NCI-H2081 treated with DMSO at 0.1 percent for 48 hours (cell line): ENCODE data around the gene PRRC2C.
A peak's percentile ranks its signal among the peaks of the same experiment; 100 is the strongest.
"Not testable (repeated sequence)": the region's sequence is repeated elsewhere in the genome, so short reads cannot be mapped to it uniquely, and the experiment has no call there.

Experiments used
- DNase-seq: peaks from one replicate; lab custom pipeline; 2025; lab: John Stamatoyannopoulos, UW

The PRRC2C gene

DNA sequence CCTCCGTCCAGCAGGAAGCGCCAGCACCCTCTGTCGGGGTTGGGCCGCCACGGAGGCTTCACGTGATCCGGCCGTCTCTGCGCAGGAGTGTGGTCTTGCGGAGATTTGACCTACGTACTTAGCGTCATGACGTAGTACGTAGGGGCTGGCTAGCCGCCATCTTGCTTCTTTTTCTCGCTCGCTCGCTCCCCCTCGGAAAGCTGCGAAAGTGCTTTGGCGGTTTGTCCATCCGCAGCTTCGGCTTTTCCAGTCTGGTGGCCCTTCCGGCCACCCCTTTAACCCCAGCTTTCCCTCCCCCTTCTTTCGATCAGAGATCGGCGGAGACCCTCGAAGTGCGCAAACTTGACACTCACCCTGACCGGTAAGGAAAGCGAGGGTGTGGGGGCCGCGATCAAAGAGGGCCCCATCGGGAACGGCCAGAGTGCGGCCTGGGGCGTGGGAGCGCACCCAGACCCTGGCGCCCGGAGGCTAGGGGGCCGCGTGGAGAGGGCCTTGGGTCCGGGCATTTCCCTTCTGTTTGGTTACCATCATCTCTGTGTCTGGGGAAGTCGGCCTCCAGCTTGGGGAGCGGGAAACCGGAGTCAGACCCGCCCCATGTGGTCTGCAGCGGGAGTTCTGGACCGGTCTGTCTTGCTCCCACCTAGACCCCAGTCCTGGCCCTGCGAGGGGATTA, at the start of gene PRRC2C:
Gene PRRC2C, plus strand, starts transcription at position 156 of the 673 bp plus-strand sequence. CDS start 26,559 bp downstream, outside the sequence.
- peak; percentile 92 for DNase-seq

DNA sequence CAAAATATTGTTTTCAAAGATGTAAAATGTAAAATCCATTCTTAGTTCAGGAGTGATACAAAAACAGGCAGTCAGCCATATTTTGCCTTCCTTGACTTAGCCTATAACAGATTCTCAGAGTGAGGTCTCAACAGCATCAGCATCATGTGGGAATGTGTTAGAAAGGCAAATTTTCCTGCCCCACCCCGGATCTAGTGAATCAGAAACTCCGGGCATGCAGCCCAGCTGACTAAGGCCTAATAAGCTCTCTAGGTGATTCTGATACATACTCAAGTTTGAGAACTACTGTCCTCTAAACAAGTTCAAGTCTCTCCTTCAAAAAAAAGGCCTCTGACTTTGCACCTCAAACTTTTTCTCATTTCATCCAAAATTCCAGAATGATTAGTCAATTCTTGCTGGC, 46.9 kb upstream of the PRRC2C start:
- DNase-seq, result no peak

DNA sequence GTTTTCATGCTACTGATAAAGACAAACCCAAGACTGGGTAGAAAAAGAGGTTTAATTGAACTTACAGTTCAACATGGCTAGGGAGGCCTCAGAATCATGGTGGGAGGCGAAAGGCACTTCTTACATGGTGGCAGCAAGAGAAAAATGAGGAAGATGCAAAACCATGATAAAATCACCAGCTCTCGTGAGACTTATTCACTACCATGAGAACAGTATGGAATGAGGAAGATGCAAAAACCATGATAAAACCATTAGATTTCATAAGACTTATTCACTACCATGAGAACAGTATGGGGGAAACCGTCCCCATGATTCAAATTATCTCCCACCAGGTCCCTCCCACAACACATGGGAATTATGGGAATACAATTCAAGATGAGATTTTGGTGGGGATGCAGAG, 45.1 kb upstream of the PRRC2C start:
- DNase-seq, result not testable (repeated sequence)

DNA sequence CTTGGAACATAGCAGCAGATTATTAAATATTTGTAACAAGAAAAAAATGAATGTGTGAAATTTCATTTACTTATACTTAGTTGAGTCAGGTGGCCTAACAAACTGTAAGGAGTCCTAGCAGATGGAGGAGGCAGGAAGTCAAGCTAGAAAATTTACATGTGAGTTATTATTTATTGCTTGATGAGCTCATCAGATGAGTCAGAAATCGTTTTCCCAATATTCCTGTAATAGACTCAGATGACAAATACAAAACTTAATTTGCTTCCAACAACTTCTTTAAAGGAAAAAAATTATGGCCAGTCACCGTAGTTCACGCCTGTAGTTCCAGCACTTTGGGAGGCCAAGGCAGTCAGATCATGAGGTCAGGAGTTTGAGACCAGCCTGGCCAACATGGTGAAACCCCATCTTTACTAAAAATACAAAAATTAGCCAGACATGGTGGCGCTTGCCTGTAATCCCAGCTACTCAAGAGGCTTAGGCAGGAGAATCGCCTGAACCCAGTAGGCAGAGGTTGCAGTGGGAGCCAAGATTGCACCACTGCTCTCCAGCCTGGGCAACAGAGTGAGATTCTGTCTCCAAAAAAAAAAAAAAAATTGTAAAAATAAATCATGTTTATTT, 43.9 kb upstream of the PRRC2C start:
- DNase-seq, result not testable (repeated sequence)

DNA sequence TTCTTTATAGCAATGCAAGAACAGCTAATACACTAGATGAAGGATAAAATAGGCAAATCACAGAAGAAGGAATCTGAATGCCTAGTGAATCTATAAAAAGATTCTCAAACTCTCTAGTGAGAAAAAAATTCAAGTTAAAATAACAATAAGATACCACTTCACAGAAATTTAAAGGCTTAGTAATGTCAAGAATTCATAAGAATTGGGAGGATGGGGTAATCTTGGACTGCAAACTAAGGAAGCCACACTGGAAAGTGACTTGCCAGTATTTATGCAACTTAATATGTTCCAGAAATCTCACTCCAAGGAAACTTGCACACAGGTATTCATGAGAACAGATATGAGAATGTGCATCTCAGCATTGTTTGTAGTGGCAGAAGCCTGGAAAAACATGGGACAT, 38.9 kb upstream of the PRRC2C start:
- DNase-seq, result no peak

GRCh38 chr1:171455967-171456366, 29.4 kb upstream of the PRRC2C start:
- DNase-seq, result no peak

GRCh38 chr1:171457412-171457811, 27.9 kb upstream of the PRRC2C start:
- DNase-seq, result no peak

GRCh38 chr1:171460018-171460620, 25.2 kb upstream of the PRRC2C start:
- no peak for DNase-seq

- no peak for DNase-seq
These were observed 17.7 kb upstream of the PRRC2C start for GRCh38 chr1:171467626-171468025.

DNA sequence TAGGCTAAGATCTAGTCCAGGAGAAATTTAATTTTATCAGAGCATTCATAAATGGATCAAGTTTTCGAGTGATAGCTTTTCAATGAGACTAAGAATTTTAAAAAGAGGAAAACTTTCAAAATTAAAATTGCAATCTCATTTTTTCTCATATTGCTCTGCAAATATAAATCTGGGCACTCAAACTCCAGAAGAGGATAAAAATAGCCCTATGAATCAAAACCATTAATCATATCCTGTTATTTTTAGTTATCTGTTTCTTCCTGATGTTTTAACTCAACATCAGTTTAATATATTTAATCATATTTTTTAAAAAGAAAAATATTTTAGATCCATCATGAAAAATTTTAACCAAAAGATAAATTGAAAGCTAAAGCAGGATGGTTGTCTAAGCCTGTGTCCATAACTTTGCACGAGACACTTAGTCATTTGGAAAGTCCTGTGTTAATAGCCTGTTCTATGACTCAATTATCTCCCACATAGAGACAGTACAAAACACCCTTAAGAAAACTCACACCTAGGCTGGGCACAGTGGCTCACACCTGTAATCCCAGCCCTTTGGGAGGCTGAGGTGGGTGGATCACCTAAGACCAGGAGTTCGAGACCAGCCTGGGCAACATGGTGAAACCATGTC, 17.1 kb upstream of the PRRC2C start:
- no peak for DNase-seq

GRCh38 chr1:171470726-171471125, 14.6 kb upstream of the PRRC2C start:
- no peak for DNase-seq

- no peak for DNase-seq
These were observed 13.1 kb upstream of the PRRC2C start for GRCh38 chr1:171472183-171472647.

GRCh38 chr1:171476829-171477228, 8.5 kb upstream of the PRRC2C start:
- no peak for DNase-seq

DNA sequence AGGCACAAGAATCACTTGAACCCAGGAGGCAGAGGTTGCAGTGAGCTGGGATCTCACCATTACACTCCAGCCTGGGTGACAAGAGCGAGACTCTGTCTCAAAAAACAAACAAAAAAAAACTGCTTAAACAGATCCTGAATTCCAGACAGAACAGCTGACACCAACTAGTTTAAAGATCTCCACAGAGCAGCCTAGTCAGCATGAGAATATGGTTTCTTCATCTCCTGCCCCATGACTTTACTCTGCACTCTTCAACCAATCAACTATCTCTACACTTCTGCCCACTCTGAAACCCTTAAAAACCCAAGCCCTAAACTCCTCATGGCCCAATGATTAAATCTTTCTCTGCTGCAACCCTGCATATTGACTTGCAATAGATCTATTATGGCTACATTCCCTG, 7.5 kb upstream of the PRRC2C start:
- DNase-seq, result no peak

DNA sequence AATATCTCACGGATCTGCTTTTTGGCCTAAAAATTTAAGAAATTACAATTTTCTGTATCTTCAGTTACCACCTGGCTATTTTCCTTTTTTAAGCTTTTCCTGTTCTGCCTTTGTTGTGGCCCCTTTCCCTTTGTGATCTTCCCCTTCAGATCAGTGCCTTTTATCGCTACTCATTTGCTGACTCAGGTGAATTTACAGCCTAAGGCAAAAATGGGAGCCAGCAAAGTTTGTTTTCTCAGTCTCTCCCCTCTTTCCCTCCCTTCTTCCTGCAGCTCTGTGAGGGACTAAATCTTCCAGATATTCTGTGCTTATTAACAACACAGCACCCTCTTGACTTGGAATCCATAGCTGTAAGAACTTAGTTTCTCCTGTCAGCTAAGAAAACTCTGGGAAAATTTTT, 5.3 kb upstream of the PRRC2C start:
- no peak for DNase-seq

- no peak for DNase-seq
These were observed 463 bp upstream of the PRRC2C start for GRCh38 chr1:171484760-171485374.

GRCh38 chr1:171486048-171486519, 754 bp downstream of the PRRC2C start:
- DNase-seq, result peak; percentile 37

DNA sequence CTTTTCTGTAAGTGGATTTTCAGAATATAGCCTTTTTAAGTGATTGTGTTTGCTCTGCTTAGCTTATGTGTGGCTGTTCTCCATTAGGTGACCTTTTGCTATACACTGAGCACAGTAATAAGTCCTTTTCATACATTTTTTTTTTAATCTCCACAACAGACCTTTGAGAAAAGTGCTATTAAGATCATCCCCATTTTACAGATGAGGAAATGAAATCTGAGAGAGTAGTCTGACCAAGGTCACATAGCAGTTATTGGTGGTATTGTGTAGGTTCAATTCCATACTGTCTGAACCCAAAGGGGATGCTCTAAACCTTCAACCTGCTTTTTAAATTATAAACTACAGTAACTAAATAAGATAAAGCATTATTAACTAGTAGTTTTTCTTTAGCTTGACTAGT, 1.7 kb downstream of the PRRC2C start:
- no peak for DNase-seq

GRCh38 chr1:171488190-171488929, 3.0 kb downstream of the PRRC2C start:
- DNase-seq, result no peak

- no peak for DNase-seq
These were observed 8.7 kb downstream of the PRRC2C start for GRCh38 chr1:171494076-171494475.

- no peak for DNase-seq
These were observed 10.1 kb downstream of the PRRC2C start for GRCh38 chr1:171495444-171495843.

DNA sequence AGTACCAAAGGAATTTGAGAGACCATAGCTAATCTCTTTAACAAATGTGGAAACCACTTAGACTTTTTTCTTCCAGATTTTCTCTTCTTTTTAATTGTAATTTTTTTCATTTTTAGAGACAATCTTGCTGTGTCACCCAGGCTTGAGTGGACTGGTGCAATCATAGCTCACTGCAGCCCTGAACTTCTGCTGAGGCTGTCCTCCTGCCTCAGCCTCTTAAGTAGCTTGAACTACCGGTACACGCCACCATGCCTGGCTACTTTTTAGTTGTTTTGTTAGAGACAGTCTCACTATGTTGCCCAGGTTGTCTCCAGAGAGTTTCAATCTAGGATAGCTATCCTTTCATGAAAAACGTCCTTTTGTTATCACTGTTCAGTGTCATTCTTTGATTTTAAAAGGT, 15.0 kb downstream of the PRRC2C start:
- no peak for DNase-seq
